ENCODE results near the gene TMED1. TPM values are rescaled to one million over a fixed set of nuclear protein-coding genes. Genes with fewer than 3 reads are reported as not detected.
"Not testable (repeated sequence)": the region's sequence is repeated elsewhere in the genome, so short reads cannot be mapped to it uniquely, and the experiment has no call there.

The TMED1 gene
- total and polyA plus RNA-seq, 7 experiments from 2014 or later: 7.6 to 21.7 (median 11.4) TPM

- DNase-seq: peak in 2 of 9 donors; percentile 23 to 49
Measured at GRCh38 chr19:10858204-10858828, 22.3 kb upstream of the TMED1 start.

GRCh38 chr19:10856899-10857298, 20.9 kb upstream of the TMED1 start:
- ATAC-seq; H3K27ac Mint-ChIP-seq; intact Hi-C loops (cut with micrococcal nuclease); H3K4me3 ChIP-seq (ENCODE audit: low read length); H3K27ac ChIP-seq (ENCODE audit: low read depth, low read length); DNase-seq; H3K27me3 Mint-ChIP-seq; H3K36me3 ChIP-seq (ENCODE audit: control insufficient read depth in 2 of 3, insufficient read depth in 3 of 3, low read length in 3 of 3); CTCF ChIA-PET; H3K9me3 Mint-ChIP-seq; H3K9me3 ChIP-seq (ENCODE audit: control insufficient read depth in 2 of 3, low read length in 3 of 3); H3K4me3 Mint-ChIP-seq; H3K36me3 Mint-ChIP-seq; H3K27me3 ChIP-seq (ENCODE audit: control insufficient read depth in 2 of 2, insufficient read depth in 2 of 2, low read length in 2 of 2); POLR2A ChIA-PET; H3K4me1 ChIP-seq (ENCODE audit: control insufficient read depth in 2 of 2, insufficient read depth in 2 of 2, low read length in 2 of 2): not testable (repeated sequence)
- peaks cover 0 to 10% (median 3%) of the 10 kb centered on the region in 7 donors for H3K4me1 Mint-ChIP-seq

More at GRCh38 chr19:10858204-10858828, 22.3 kb upstream of the TMED1 start:
- peak; percentile 57 for ATAC-seq
- Mint-ChIP-seq H3K9me3 (peaks cover 0 to 2% (median 0%) of the 10 kb centered on the region in 11 donors), H3K36me3 (peaks cover 0 to 3% (median 0%) of the 10 kb centered on the region in 5 donors), H3K27ac (no peak overlapping the region), H3K4me3 (no peak overlapping the region), H3K27me3 (no peaks in the 10 kb centered on the region), H3K4me1 (peaks cover 0 to 7% (median 5%) of the 10 kb centered on the region in 7 donors)
- Histone ChIP-seq H3K4me3 (ENCODE audit: low read length) (no peak overlapping the region), H3K27ac (ENCODE audit: low read depth, low read length) (no peak overlapping the region), H3K27me3 (ENCODE audit: control insufficient read depth in 2 of 2, insufficient read depth in 2 of 2, low read length in 2 of 2) (no peaks in the 10 kb centered on the region), H3K36me3 (ENCODE audit: control insufficient read depth in 2 of 3, insufficient read depth in 3 of 3, low read length in 3 of 3) (no peaks in the 10 kb centered on the region), H3K4me1 (ENCODE audit: control insufficient read depth in 2 of 2, insufficient read depth in 2 of 2, low read length in 2 of 2) (no peaks in the 10 kb centered on the region), H3K9me3 (ENCODE audit: control insufficient read depth in 2 of 3, low read length in 3 of 3) (no peaks in the 10 kb centered on the region)
- ChIA-PET CTCF (no interaction called here), POLR2A (interaction anchor here (1.0 kb wide), 1 partner anchor 141 kb away, joined by 4 read pairs; the partner anchor contains the start of gene DNM2)
- intact Hi-C loops (cut with micrococcal nuclease): no loop called here

GRCh38 chr19:10855879-10856522, 20.0 kb upstream of the TMED1 start:
- Histone ChIP-seq H3K9me3 (ENCODE audit: control insufficient read depth in 2 of 3, low read length in 3 of 3) (no peaks in the 10 kb centered on the region), H3K4me3 (ENCODE audit: low read length) (no peak overlapping the region), H3K4me1 (ENCODE audit: control insufficient read depth in 2 of 2, insufficient read depth in 2 of 2, low read length in 2 of 2) (no peaks in the 10 kb centered on the region), H3K27me3 (ENCODE audit: control insufficient read depth in 2 of 2, insufficient read depth in 2 of 2, low read length in 2 of 2) (no peaks in the 10 kb centered on the region), H3K27ac (ENCODE audit: low read depth, low read length) (no peak overlapping the region), H3K36me3 (ENCODE audit: control insufficient read depth in 2 of 3, insufficient read depth in 3 of 3, low read length in 3 of 3) (no peaks in the 10 kb centered on the region)
- intact Hi-C loops (cut with micrococcal nuclease): no loop called here
- DNase-seq: no peak
- Mint-ChIP-seq H3K27me3 (no peaks in the 10 kb centered on the region), H3K4me3 (no peak overlapping the region), H3K4me1 (peaks cover 0 to 8% (median under 1%) of the 10 kb centered on the region in 7 donors), H3K36me3 (peaks cover 0 to 4% (median 0%) of the 10 kb centered on the region in 5 donors), H3K9me3 (no peaks in the 10 kb centered on the region), H3K27ac (no peak overlapping the region)
- ATAC-seq: peak; percentile 52
- ChIA-PET POLR2A (no interaction called here), CTCF (interaction anchor here (1.3 kb wide), 1 partner anchor 19 kb away, joined by 4 read pairs; no protein-coding TSS in a partner anchor)

- ATAC-seq (no peak), DNase-seq (no peak)
- intact Hi-C loops (cut with micrococcal nuclease): no loop called here
- Mint-ChIP-seq H3K4me1 (peaks cover 0 to 11% (median 0%) of the 10 kb centered on the region in 7 donors), H3K27me3 (no peaks in the 10 kb centered on the region), H3K9me3 (no peaks in the 10 kb centered on the region), H3K27ac (no peak overlapping the region), H3K36me3 (peaks cover 0 to 8% (median 0%) of the 10 kb centered on the region in 5 donors), H3K4me3 (no peak overlapping the region)
- POLR2A ChIA-PET: interaction anchor here (1.1 kb wide), 1 partner anchor 10 kb away, joined by 9 read pairs; no protein-coding TSS in a partner anchor
- CTCF ChIA-PET: interaction anchor here (0.7 to 1.3 kb wide), 3 partner anchors 11 to 32 kb away, joined by 4 to 7 read pairs (median 5); no protein-coding TSS in a partner anchor
- H3K36me3 ChIP-seq (ENCODE audit: control insufficient read depth in 2 of 3, insufficient read depth in 3 of 3, low read length in 3 of 3): no peaks in the 10 kb centered on the region
- H3K9me3 ChIP-seq (ENCODE audit: control insufficient read depth in 2 of 3, low read length in 3 of 3): no peaks in the 10 kb centered on the region
- no peaks in the 10 kb centered on the region for H3K4me1 ChIP-seq (ENCODE audit: control insufficient read depth in 2 of 2, insufficient read depth in 2 of 2, low read length in 2 of 2)
- H3K27me3 ChIP-seq (ENCODE audit: control insufficient read depth in 2 of 2, insufficient read depth in 2 of 2, low read length in 2 of 2): no peaks in the 10 kb centered on the region
- no peak overlapping the region for H3K27ac ChIP-seq (ENCODE audit: low read depth, low read length)
- no peak overlapping the region for H3K4me3 ChIP-seq (ENCODE audit: low read length)
Measured at GRCh38 chr19:10854350-10855089, 18.5 kb upstream of the TMED1 start.

- Histone ChIP-seq H3K4me3 (ENCODE audit: low read length) (no peak overlapping the region), H3K27ac (ENCODE audit: low read depth, low read length) (no peak overlapping the region), H3K36me3 (ENCODE audit: control insufficient read depth in 2 of 3, insufficient read depth in 3 of 3, low read length in 3 of 3) (no peaks in the 10 kb centered on the region), H3K27me3 (ENCODE audit: control insufficient read depth in 2 of 2, insufficient read depth in 2 of 2, low read length in 2 of 2) (no peaks in the 10 kb centered on the region), H3K9me3 (ENCODE audit: control insufficient read depth in 2 of 3, low read length in 3 of 3) (no peaks in the 10 kb centered on the region), H3K4me1 (ENCODE audit: control insufficient read depth in 2 of 2, insufficient read depth in 2 of 2, low read length in 2 of 2) (no peaks in the 10 kb centered on the region)
- no peaks in the 10 kb centered on the region for H3K9me3 Mint-ChIP-seq
- peaks cover 4 to 13% (median 8%) of the 10 kb centered on the region in 7 donors for H3K4me1 Mint-ChIP-seq
- ChIA-PET CTCF (interaction anchor here (0.6 to 0.7 kb wide), 2 partner anchors 13 to 106 kb away, joined by 4 to 6 read pairs; no protein-coding TSS in a partner anchor), POLR2A (interaction anchor here (1.2 kb wide), 1 partner anchor 17 kb away, joined by 3 read pairs; the partner anchor contains the start of gene TMED1)
- peaks cover 0 to 4% (median 0%) of the 10 kb centered on the region in 5 donors for H3K36me3 Mint-ChIP-seq
- H3K27ac Mint-ChIP-seq: no peak overlapping the region
- H3K4me3 Mint-ChIP-seq: no peak overlapping the region
- intact Hi-C loops (cut with micrococcal nuclease): no loop called here
- H3K27me3 Mint-ChIP-seq: no peaks in the 10 kb centered on the region
- DNase-seq (no peak), ATAC-seq (no peak)
Measured at GRCh38 chr19:10852941-10853340, 16.9 kb upstream of the TMED1 start.

GRCh38 chr19:10852098-10852800, 16.2 kb upstream of the TMED1 start:
- H3K27me3 ChIP-seq (ENCODE audit: control insufficient read depth in 2 of 2, insufficient read depth in 2 of 2, low read length in 2 of 2): no peaks in the 10 kb centered on the region
- intact Hi-C loops (cut with micrococcal nuclease): no loop called here

More at GRCh38 chr19:10852098-10852800, 16.2 kb upstream of the TMED1 start:
- Mint-ChIP-seq H3K27ac (peak overlapping the region in 1 of 9 donors; percentile 65), H3K4me1 (peaks cover 4 to 13% (median 8%) of the 10 kb centered on the region in 7 donors), H3K36me3 (peaks cover 0 to 4% (median 0%) of the 10 kb centered on the region in 5 donors), H3K27me3 (no peaks in the 10 kb centered on the region), H3K4me3 (no peak overlapping the region), H3K9me3 (no peaks in the 10 kb centered on the region)
- ChIA-PET POLR2A (interaction anchor here (1.2 kb wide), 1 partner anchor 16 kb away, joined by 3 read pairs; the partner anchor contains the start of gene TMED1), CTCF (interaction anchor here (0.6 kb wide), 2 partner anchors 16 to 107 kb away, joined by 3 to 6 read pairs; partner anchors contain the start of gene TMED1)
- H3K27ac ChIP-seq (ENCODE audit: low read depth, low read length): no peak overlapping the region
- ATAC-seq (no peak), DNase-seq (no peak)
- H3K36me3 ChIP-seq (ENCODE audit: control insufficient read depth in 2 of 3, insufficient read depth in 3 of 3, low read length in 3 of 3): no peaks in the 10 kb centered on the region
- no peak overlapping the region for H3K4me3 ChIP-seq (ENCODE audit: low read length)
- no peaks in the 10 kb centered on the region for H3K9me3 ChIP-seq (ENCODE audit: control insufficient read depth in 2 of 3, low read length in 3 of 3)
- H3K4me1 ChIP-seq (ENCODE audit: control insufficient read depth in 2 of 2, insufficient read depth in 2 of 2, low read length in 2 of 2): peaks cover 0 to 5% of the 10 kb centered on the region in 2 donors

All from naive thymus-derived CD4-positive, alpha-beta T cell (primary cell).